ENCODE data around the gene B4GALT1. TPM values are rescaled to one million over a fixed set of nuclear protein-coding genes. Genes with fewer than 3 reads are reported as not detected.

Gene B4GALT1
- total RNA-seq, 1 experiment from 2014 or later = 19.1 TPM

- no peak for TF ChIP-seq ZNF425 (CRISPR knock-in tag; conservative IDR thresholded peaks at IDR 0.05)
- TF ChIP-seq OVOL2 (CRISPR knock-in tag; IDR thresholded peaks at IDR 0.05; ENCODE audit: borderline replicate concordance) = no peak
- no peak for TF ChIP-seq TEAD1 (CRISPR knock-in tag; IDR thresholded peaks at IDR 0.05)
- no peak for TF ChIP-seq JAZF1 (CRISPR knock-in tag; IDR thresholded peaks at IDR 0.05)
- TF ChIP-seq AR (CRISPR knock-in tag; IDR thresholded peaks at IDR 0.05) = no peak
- TF ChIP-seq TCF7 (CRISPR knock-in tag; IDR thresholded peaks at IDR 0.05; ENCODE audit: low read depth) = no peak
- TF ChIP-seq MLX (CRISPR knock-in tag; IDR thresholded peaks at IDR 0.05) = no peak
- no peak for TF ChIP-seq ZMAT4 (CRISPR knock-in tag; IDR thresholded peaks at IDR 0.05)
- TF ChIP-seq NFATC4 (CRISPR knock-in tag; IDR thresholded peaks at IDR 0.05) = no peak
- no peak for TF ChIP-seq SMAD4 (CRISPR knock-in tag; IDR thresholded peaks at IDR 0.05)
- no peak for TF ChIP-seq CDX4 (CRISPR knock-in tag; IDR thresholded peaks at IDR 0.05; ENCODE audit: borderline replicate concordance)
- no peak for TF ChIP-seq TP53 (CRISPR knock-in tag; IDR thresholded peaks at IDR 0.05)
- TF ChIP-seq ZNF416 (CRISPR knock-in tag; IDR thresholded peaks at IDR 0.05) = no peak
- no peak for TF ChIP-seq CTCF (IDR thresholded peaks at IDR 0.05)
These were observed 18.3 kb upstream of the B4GALT1 start (continued) for GRCh38 chr9:33185406-33185805.

- ChIA-PET CTCF (interaction anchor here (1.8 kb wide), 1 partner anchor 41 kb away, joined by 5 read pairs; no protein-coding TSS in a partner anchor), POLR2A (no interaction called here)
- Mint-ChIP-seq H3K36me3 (no peaks in the 10 kb centered on the region), H3K27ac (no peak overlapping the region), H3K4me1 (peaks cover 16% of the 10 kb centered on the region), H3K4me3 (no peak overlapping the region), H3K27me3 (ENCODE audit: low read depth) (peaks cover 2% of the 10 kb centered on the region), H3K9me3 (no peaks in the 10 kb centered on the region)
- TF ChIP-seq SOX15 (CRISPR knock-in tag; IDR thresholded peaks at IDR 0.05) = no peak
- TF ChIP-seq NR2C2 (CRISPR knock-in tag; IDR thresholded peaks at IDR 0.05) = no peak
- no peak for TF ChIP-seq ZNF317 (CRISPR knock-in tag; IDR thresholded peaks at IDR 0.05; ENCODE audit: borderline replicate concordance, low read depth)
- TF ChIP-seq ZNF416 (CRISPR knock-in tag; IDR thresholded peaks at IDR 0.05) = no peak
- TF ChIP-seq ZNF532 (CRISPR knock-in tag; IDR thresholded peaks at IDR 0.05; ENCODE audit: borderline replicate concordance) = no peak
- ATAC-seq = no peak
- DNase-seq (ENCODE audit: low spot score) = no peak
These were observed 17.8 kb upstream of the B4GALT1 start for GRCh38 chr9:33184963-33185362.

All from WTC11 (cell line).